OCI-LY3 (cell line): Measurements from ENCODE around the gene HSF4.

Experiments used
- H2AFZ ChIP-seq: fragments of 200-600, 300-600 bp; shearing (Covaris generic); 2 replicates; pipeline ENCODE4 v1.6.0; 2014; ENCODE audit warnings: antibody characterized with exemption, low read depth, low read length
- H3K27ac ChIP-seq: fragments of 200-600, 300-600 bp; sonication (generic); 2 replicates; pipeline ENCODE4 v1.5.1; 2014; ENCODE audit warnings: mild to moderate bottlenecking, low read length, moderate library complexity, mixed read lengths
- H3K27me3 ChIP-seq: fragments of 200-600, 300-600 bp; sonication (generic); 2 replicates; pipeline ENCODE4 v1.6.1; 2014; ENCODE audit warnings: low read depth, low read length, mixed read lengths
- H3K36me3 ChIP-seq: fragments of 200-600, 300-600 bp; sonication (generic); replicated peaks from 2 replicates; pipeline ENCODE3; 2014; ENCODE audit warnings: low read depth, low read length, mixed read lengths
- H3K4me1 ChIP-seq: fragments of 300-600, 200-600 bp; sonication (generic); 2 replicates; pipeline ENCODE4 v1.6.1; 2014; ENCODE audit warnings: low read length, mixed read lengths
- H3K4me2 ChIP-seq: fragments of 200-600, 300-600 bp; sonication (generic); 2 replicates; pipeline ENCODE4 v1.6.1; 2014; ENCODE audit warnings: low read length, mixed read lengths
- H3K4me3 ChIP-seq: fragments of 300-600, 200-600 bp; sonication (generic); 2 replicates; pipeline ENCODE4 v1.5.1; 2014; ENCODE audit warnings: antibody characterized with exemption, mild to moderate bottlenecking, low read length, moderate library complexity
- H3K79me2 ChIP-seq: fragments of 300-600, 200-600 bp; shearing (Covaris generic); 2 replicates; pipeline ENCODE4 v1.6.1; 2014; ENCODE audit warnings: mild to moderate bottlenecking, low read length, mixed read lengths
- H3K9ac ChIP-seq: fragments of 300-600, 200-600 bp; shearing (Covaris generic); 2 replicates; pipeline ENCODE4 v1.6.0; 2014; ENCODE audit warnings: mild to moderate bottlenecking, low read length, moderate library complexity
- H3K9me3 ChIP-seq: fragments of 200-600, 300-600 bp; shearing (Covaris generic); 2 replicates; pipeline ENCODE4 v1.6.1; 2014; ENCODE audit warnings: low read length, mixed read lengths; ENCODE audit not compliant: insufficient read depth
- H4K20me1 ChIP-seq: fragments of 200-600, 300-600 bp; sonication (generic); 2 replicates; pipeline ENCODE4 v1.6.1; 2016; ENCODE audit warnings: low read length, mixed read lengths; ENCODE audit not compliant: insufficient read depth
- EZH2phosphoT487 ChIP-seq: fragments of 200-600 bp; shearing (Covaris generic); IDR thresholded peaks from 2 replicates; pipeline ENCODE4 v1.6.1; 2018; ENCODE audit warnings: antibody characterized with exemption, mixed run types, low read depth
- TF ChIP-seq, protein P1 (sequence below): fragments of 200-600, 300-600 bp; sonication (generic); IDR thresholded peaks from 2 replicates; pipeline ENCODE4 v1.5.1; 2014; ENCODE audit warnings: antibody characterized with exemption, low read length, low read depth

Gene HSF4

DNA sequence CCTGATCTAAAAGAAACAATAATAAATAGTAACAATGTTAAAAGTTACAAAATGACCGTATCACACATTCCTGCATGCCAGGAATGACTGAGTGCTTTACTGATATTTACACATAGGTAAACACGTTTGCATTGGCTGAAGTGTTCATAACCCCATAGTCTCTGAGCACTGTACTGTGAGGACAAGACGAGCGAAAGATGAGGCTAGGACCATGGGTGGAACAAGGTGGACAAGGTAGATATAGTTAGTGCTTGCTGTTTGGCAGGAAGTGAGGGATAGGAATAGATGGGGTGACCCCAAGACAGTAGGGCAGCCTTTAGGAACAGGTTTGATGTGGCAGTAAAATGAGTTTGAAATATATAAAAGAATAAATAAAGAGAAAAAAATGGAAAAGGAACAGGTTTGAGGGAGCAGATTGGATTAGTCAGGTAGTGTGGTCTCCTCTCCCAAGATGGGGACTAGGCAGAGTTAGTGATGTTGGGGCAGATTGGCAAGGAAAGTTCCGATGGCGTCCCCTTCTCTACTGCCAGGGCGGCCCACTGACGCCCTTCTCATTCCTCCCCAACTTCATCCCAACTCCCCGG, 27.0 kb downstream of the HSF4 start:
- Histone ChIP-seq H4K20me1 (no peaks in the 10 kb centered on the region), H2AFZ (peak overlapping the region; percentile 65), H3K27ac (no peak overlapping the region), H3K9me3 (no peaks in the 10 kb centered on the region), H3K36me3 (peaks cover 29% of the 10 kb centered on the region), H3K4me1 (peaks cover 12% of the 10 kb centered on the region), H3K4me3 (peak overlapping the region; percentile 96), H3K4me2 (peak overlapping the region; percentile 56), H3K79me2 (peaks cover 32% of the 10 kb centered on the region), H3K27me3 (no peaks in the 10 kb centered on the region), H3K9ac (peak overlapping the region; percentile 95)
- TF ChIP-seq EZH2phosphoT487 = no peak
- TF ChIP-seq, protein P1, sequence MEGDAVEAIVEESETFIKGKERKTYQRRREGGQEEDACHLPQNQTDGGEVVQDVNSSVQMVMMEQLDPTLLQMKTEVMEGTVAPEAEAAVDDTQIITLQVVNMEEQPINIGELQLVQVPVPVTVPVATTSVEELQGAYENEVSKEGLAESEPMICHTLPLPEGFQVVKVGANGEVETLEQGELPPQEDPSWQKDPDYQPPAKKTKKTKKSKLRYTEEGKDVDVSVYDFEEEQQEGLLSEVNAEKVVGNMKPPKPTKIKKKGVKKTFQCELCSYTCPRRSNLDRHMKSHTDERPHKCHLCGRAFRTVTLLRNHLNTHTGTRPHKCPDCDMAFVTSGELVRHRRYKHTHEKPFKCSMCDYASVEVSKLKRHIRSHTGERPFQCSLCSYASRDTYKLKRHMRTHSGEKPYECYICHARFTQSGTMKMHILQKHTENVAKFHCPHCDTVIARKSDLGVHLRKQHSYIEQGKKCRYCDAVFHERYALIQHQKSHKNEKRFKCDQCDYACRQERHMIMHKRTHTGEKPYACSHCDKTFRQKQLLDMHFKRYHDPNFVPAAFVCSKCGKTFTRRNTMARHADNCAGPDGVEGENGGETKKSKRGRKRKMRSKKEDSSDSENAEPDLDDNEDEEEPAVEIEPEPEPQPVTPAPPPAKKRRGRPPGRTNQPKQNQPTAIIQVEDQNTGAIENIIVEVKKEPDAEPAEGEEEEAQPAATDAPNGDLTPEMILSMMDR = no peak

DNA sequence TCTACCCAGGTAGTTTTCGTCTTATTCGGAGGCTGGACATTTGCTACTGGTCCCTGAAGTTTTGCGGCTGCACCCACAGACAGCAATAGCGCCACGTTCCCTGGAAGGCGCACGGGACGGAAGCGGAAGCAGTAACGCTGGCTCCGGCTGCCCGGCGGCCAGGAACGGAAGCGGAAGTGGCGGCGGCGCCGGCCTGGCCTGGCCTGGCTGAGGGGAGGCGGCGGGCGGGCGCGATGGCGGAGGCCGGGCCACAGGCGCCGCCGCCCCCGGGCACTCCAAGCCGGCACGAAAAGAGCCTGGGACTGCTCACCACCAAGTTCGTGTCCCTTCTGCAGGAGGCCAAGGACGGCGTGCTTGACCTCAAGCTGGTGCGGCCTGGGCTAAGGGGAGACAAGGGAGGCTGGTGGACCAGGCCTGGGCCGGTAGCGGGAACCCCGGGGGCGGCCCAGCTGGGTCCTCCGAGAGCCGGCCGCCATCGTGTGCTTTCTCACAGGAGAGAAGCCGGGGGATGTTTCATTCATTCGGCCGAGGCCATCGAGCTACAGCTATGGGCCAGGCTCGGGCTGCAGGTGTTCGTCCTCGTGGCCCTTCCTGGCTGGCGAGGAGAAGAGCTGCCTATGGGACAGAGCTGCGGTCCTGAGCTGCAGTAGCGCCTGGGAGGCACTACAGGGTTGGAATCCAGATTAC, 27.6 kb downstream of the HSF4 start, which contains the start of gene E2F4:
E2F4 (plus strand) TSS at position 161 of the 687 bp plus-strand sequence; CDS start at position 234, 73 bp downstream.
- Histone ChIP-seq H3K27me3 (no peaks in the 10 kb centered on the region), H2AFZ (peak within 1 kb of the TSS; percentile 65), H3K9me3 (no peaks in the 10 kb centered on the region), H3K79me2 (peaks cover 32% of the 10 kb centered on the region), H3K36me3 (peaks cover 35% of the 10 kb centered on the region), H3K9ac (peak within 1 kb of the TSS; percentile 95), H3K4me1 (peaks cover 12% of the 10 kb centered on the region), H3K4me2 (peak within 1 kb of the TSS; percentile 98), H3K27ac (peak within 1 kb of the TSS; percentile 53), H3K4me3 (peak within 1 kb of the TSS; percentile 96), H4K20me1 (no peaks in the 10 kb centered on the region)
- TF ChIP-seq, protein P1 = no peak
- no peak for TF ChIP-seq EZH2phosphoT487

DNA sequence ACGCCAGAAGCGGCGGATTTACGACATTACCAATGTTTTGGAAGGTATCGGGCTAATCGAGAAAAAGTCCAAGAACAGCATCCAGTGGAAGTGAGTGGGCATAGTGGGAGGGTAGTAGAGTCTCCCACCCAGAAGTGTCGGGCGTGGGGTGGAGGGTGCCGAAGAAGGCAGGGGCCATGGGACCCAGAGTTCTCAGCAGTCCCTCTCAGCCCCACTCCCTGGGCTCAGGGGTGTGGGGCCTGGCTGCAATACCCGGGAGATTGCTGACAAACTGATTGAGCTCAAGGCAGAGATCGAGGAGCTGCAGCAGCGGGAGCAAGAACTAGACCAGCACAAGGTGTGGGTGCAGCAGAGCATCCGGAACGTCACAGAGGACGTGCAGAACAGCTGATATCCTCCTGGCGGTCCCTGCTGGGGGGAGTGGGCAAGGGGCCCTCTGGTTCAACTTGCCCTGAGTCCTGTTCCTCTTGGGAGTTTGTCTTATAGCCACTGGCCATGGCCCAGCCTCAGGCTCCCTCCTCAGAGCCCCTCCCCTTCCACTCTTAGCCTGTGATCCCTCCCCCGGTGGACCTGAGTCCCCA, 28.3 kb downstream of the HSF4 start:
- H3K79me2 ChIP-seq = peaks cover 32% of the 10 kb centered on the region
- no peaks in the 10 kb centered on the region for H4K20me1 ChIP-seq
- peak overlapping the region; percentile 53; the same call in 1 of the 2 replicates for H3K27ac ChIP-seq
- peak overlapping the region; percentile 98 for H3K4me2 ChIP-seq
- TF ChIP-seq, protein P1 = no peak
- no peak for TF ChIP-seq EZH2phosphoT487
- H2AFZ ChIP-seq = no peak overlapping the region
- peaks cover 40% of the 10 kb centered on the region for H3K36me3 ChIP-seq
- no peaks in the 10 kb centered on the region for H3K9me3 ChIP-seq
- H3K4me3 ChIP-seq = peak overlapping the region; percentile 96
- peak overlapping the region; percentile 95 for H3K9ac ChIP-seq
- no peaks in the 10 kb centered on the region for H3K27me3 ChIP-seq
- H3K4me1 ChIP-seq = peaks cover 12% of the 10 kb centered on the region

DNA sequence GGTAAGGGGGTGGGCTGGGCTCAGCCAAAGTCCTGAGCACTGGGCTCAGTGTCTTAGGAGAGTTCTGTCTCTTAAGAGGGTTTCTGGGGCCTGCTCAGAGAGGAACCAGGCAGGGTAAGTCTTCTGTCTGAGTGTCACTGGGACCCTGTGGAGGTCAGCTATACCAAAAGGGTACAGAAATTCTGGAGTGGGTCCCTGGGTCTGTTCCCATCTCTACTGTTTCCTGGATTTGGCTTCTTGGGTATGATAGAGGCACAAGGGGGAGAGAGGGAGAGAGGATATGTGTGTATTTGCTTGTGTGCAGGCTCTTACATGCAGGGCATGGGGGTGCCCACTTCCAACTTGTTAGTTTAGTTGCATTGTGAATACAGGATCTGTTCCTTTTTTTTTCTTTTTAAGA, 29.0 kb downstream of the HSF4 start:
- Histone ChIP-seq H4K20me1 (no peaks in the 10 kb centered on the region), H3K4me3 (peak overlapping the region; percentile 96)

More for the DNA sequence above, 29.0 kb downstream of the HSF4 start:
- H3K27me3 ChIP-seq = no peaks in the 10 kb centered on the region
- peaks cover 45% of the 10 kb centered on the region for H3K36me3 ChIP-seq
- TF ChIP-seq, protein P1 = no peak
- no peak overlapping the region for H2AFZ ChIP-seq
- H3K27ac ChIP-seq = no peak overlapping the region
- peaks cover 32% of the 10 kb centered on the region for H3K79me2 ChIP-seq
- H3K9me3 ChIP-seq = no peaks in the 10 kb centered on the region
- peak overlapping the region; percentile 95; the same call in 1 of the 2 replicates for H3K9ac ChIP-seq
- peak overlapping the region; percentile 98 for H3K4me2 ChIP-seq
- H3K4me1 ChIP-seq = peaks cover 12% of the 10 kb centered on the region
